HG03354 (cell line): ENCODE measurements around the gene KIAA1328.

Experiments
- ATAC-seq: cut with Tn5 transposase; IDR thresholded peaks from one replicate; pipeline ENCODE4 v1.9.1; 2021; ENCODE audit warnings: mild to moderate bottlenecking; ENCODE audit not compliant: unreplicated experiment, poor library complexity, severe bottlenecking

The KIAA1328 gene

DNA sequence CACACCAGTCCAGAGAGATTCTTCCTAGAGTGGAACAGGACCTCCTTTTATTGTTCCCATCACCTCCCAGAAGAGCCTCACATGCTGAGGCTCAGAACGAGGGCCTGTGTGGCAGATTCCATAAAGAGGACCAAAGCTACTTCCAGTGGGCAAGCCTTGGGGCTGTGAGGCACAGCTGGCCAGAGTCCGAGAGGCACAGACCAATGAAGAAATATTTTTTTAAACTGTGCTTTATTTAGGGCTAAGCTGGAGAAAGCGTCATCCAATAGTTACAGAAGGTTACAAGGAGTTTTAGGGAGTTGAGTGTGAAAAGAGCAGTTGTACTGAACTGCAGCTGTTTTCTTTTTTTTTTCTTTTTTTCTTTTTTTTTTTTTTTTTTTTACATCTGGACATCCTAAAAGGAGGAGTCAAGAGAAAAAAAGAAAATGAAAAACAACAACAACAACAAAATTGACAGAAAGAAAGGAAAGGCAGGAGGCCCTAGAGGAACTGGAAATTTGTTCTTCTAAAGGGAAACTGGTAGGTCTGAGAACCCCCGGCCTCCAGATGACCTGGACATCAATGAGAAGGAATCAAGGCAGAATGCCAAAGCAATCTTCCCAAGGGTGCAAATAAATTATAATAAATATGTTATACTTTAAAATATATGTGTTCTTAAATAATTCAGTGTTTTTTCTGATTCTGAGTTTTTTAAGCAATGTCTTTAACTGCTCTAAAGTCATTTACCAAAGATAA is 414.1 kb downstream of the KIAA1328 start:
- ATAC-seq, result no peak

DNA sequence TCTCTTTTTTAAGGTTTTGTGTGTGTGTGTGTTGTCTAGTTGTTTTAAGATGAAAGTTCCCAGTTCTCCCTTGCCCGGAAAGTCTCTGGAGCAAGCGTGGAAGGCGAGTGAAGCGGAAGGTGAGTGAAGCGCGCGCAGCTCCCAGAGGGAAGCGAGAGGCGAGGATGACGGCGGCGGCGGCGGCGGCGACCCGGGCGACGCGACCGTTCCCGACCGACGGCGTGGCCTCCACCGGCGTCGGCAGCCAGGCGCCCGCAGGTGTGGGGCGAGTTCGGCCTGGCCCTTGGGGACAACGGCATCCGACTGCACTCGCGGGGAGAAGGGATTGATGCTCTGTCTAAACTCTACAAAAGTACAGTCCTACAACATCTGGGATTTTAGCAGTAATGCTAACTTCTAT is 414.8 kb downstream of the KIAA1328 start:
- no peak for ATAC-seq

DNA sequence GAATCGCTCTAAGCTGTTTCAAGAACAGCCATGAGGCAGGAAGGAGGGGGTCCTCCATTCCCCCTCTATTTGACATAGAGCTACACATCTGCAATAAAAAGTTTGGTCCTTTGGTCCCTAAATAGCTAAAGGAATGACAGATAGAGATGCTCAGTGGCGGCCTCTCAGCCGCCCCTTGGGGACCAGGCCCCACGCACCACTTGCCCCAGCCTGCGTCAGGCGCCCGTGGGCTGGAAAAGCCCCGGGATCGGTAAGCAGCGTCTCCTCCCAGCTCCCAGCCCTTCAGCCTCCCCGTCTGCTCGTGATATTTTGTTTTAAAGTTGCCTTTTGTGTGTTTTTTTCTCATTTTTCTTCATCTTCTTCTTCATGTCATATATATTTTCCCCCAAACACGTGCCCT is 415.7 kb downstream of the KIAA1328 start:
- ATAC-seq, result no peak

DNA sequence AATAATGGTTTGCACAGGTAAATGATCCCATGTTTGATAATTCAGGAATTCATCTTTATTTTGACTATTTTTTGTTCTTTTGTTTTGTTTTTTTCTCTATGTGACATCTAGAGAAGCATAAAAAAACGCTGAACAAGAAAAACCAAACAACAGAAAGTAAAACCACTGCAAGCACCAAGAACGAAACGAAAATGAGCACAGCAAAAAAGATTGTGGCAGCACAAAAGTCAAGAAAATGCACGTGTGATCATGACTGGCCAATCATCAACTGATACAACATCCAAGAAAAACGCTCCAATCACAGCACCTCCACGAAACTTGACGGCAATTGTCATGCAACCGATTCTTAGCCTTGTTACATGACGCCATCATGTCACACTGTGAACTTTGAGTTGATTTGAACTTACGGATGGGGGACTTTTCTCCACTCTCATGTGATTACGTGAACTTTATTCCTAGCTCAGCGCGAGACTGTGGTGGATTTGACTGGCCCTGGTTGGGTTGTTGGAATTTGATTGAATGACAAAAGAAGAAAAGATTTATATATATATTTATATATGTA is 417.9 kb downstream of the KIAA1328 start:
- ATAC-seq, result no peak

DNA sequence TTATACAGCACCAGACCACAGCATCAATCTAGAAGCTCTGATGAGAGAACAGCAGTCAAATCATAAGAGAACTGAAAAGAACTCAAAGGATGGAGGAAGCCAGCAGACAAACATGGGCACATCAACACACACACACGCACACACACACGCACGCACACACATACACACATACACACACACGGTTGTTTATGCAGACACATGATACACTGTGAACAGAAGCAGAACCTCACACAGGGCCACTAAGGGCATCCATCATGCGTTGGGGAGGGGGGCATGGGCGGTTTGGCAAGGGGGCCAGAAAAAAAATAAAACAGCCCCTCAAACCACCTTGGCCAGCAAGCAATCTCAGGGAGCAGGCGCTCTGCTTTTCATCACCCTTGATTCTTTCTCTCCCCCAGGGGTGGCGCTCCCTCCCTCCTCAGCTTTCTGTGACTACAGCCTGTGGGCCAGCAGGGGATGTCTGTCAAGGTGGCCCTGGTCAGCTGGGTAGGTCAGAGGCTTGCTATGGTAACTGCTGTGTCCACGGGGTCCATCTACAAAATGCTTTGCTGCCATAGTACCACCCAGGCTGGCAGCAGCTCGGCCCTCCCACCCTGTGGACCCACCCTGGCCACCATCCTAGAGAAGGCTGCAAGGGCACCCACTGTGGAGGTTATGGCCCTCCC is 418.7 kb downstream of the KIAA1328 start:
- no peak for ATAC-seq

DNA sequence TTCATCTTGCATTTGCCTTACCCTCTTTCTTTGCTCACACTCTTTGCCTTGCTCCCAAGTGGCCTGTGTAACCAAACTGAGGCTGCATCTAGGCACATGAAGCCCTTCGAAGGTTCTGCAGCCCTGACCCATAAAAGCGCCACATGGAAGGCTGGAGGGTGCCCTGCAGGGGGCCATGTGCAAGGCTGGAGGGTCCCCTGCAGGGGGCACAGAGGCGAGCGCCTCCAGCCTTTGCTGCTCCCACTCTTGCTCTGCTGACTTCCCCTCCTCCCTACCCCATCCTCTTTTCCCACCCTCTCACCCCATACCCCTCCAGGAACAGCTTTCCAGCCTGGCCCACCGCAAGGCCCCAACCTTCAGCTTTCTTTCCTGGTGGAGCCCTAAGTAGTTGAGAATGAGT is 419.4 kb downstream of the KIAA1328 start:
- ATAC-seq, result no peak

DNA sequence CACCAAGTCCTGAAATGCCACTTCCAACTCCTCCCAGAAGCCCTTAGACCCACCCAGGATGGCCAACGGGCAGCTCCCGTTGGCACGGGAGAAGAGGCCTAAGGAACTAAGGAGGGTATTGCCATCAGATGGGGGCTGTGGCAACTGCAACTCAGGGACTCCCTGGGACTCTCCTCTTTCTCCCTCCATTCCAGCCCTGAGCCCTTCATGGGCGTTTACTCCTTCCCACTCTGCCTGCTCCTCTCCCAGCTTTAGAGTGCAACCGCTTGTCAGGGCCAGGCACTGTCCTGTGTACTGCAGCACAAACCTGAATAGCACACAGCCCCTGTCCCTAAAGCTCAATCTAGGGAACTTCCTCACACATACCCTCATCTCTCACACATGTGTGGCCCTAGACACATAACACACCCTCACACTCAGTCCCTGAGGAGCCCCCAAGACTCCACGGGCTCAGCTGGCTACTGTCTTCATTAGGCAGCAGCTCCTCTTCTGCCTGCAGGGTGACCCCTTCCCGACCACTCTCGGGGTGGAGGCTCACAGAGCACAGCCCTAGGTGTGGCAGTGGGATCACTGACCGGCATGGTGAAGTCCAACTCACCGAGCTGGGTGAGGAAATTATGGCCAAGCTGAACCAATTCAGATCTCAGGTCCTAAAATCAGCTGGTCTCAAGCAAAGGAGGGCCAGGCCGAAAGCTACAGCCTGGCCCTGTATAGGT is 420.4 kb downstream of the KIAA1328 start:
- ATAC-seq, result no peak

DNA sequence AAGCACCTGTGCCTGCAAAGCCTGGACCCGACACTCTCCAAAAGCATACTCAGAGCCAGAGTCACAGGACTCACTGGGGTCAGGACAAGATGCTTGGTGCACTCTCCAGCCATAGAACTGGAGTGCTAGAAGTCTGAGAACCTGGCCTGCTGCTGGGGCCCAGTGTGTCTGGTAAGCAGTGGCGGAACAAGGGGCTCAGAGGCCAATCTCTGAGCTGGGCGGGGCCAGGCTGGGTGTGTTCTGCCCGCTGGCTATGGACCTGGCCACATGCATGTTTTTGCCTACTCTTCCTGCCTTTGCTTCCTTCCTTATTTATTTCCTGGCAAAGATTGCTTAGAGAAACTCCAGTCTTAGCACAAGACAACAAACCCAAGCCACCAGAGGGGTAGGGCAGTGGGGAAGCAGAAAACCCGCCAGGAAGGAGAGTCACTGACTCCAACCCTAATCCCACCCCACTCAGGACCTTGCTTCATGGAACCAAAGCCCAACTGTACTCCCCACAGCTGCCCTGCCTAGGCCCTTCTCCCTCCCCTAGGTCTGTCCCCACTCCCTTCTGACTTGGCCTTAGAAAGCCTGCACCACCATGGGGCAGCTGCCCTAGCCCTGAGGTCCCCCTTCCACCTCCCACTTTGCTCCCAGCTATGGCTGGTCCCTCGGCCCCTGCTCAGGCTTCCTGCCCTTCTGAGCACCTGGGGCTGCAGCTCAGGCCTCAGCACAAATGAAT is 421.1 kb downstream of the KIAA1328 start:
- no peak for ATAC-seq

DNA sequence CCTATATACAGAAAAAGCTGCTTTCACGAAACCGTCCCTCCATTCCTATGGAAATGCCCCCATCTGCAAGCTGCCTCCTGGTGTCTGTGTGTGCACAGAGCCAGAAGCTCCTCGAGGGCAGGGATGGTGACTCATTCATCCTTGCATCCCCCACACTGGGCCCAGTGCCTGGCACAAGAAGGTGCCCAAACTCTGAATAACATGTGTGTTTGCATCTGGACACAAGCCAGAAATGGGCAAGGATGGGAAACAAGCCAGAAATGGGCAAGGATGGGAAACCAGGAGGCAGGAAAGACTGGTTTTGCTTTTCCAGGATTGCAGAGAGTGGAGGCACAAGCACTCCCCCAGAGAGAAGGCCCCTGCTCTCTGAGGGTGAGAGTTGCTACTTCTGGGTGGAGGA is 422.8 kb downstream of the KIAA1328 start:
- no peak for ATAC-seq

DNA sequence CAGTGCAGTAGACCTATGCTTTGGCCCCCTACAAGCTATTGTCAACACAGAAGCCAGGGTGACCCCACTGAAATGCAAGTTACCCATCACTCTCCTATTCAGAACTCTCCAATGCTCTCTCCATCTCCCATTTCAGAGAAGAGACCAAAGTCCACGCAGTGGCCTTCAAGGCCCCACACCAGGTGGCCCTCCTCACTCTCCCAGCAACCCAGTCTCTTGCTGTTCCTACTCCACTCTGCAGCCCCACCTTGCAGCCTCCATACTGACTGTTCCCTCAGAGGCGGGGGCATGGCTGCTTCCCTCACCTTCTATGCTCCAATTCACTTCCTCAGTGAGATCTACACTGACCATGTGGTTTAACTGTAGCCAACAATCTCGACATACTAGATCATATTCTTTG is 423.4 kb downstream of the KIAA1328 start:
- no peak for ATAC-seq

DNA sequence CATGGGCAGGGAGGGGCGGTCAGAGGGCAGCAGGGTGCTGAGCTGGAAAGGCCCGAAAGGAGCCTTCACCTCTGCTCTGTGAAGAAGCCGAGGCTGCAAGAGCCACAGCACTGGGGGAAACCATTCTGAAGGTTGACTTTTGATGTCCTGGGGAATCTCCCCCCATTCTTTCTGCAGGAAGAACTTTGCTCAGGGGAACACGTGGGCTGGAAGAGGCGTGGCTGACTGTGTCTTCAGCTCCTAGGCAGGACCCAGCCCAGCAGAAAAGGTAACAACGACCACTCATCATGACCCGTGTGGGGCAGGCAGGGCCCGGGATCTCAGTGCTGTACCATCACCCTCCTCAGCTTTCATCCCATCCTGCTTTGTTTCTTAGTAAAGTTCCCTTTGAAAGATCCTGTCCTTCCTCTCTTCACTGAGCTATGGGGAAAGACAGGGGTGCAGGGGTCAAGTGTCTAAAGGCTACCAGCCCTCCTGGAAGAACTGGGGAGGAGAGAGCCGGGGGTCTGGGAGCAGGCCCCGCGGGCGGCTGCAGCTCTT is 424.0 kb downstream of the KIAA1328 start:
- ATAC-seq, result no peak

DNA sequence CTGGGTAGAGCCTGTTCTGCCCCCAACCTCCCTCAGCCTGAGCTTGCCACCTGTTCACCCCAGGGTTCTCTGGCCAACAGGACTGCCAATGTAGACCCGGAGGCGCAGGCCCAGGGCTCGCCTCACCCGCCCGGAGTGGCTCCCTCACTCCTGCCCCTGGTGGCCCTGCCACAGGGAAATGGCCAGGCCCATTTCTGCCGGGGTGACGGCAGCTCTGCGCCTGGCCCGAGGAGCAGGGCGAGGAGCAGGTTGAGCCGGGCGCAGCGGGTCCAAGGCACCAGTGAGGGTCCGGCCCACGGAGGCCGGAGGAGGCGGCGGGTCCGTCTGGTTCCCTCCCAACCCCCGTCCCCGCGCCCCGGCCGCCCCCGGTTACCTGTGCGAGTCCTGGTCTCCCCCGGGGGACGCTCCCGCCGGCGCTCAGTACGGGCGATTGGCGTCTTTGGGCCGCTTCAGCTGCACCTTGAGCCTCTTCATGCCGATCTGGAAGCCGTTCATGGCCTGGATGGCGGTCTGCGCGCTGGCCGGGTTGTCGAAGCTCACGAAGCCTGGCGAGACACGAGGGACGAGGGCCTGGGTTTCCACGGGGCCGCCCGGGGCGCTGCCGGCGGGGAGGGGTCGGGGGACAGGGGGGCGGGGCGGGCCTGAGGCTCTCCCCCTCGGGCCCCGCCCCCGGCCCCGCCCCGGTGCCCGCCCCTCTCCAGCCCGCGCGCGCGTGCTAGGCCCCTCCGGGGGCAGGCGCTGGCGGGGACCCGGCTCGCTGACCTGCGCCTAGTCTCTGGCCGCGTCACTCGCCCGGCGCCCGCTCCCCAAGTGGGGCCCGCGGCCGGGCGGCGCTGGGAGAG is 424.7 kb downstream of the KIAA1328 start:
- no peak for ATAC-seq

DNA sequence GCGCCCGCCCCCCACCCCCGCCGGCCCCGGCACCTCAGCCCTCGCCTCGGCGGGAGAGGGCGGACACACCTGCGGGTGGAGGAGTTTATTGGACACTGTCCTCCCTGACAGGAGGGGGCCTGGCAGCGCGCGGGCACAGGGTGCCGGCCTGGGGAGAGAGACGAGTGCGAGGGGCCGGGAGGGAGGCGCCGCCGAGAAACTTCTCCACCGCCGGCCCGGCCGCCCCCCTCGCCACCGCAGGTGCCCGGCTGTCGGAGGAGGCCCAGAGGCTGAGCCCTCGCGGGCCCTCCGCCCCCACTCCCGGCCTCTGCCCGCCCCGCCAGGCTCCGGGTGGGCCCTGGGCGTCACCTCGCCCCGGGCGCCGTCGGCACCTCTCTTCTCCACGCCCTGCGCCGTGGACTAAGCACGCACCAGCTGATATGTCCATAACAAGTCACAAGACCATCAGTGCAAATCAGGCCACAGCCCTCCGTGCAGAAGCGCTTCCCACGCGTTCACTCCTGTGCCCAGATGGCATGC is 425.4 kb downstream of the KIAA1328 start:
- no peak for ATAC-seq

DNA sequence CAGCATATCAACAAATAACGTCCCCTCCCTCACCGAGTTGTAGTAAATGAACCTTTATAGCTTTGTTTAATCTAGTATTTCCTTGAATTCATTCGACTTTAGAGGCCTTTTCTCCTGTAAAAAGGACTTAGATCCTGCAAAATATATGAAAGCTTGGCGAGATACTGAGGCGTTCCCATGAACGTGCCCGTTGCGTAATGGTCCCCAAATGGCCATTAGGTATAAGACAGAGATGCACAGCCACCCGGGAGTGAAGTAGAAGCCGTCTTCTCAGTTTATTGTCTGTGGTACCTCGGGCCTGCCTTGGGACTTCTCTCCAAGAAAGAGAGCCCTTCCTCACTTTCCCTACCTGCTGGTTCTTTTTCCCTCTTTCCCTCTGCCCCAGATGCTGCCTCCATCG is 426.0 kb downstream of the KIAA1328 start:
- ATAC-seq, result no peak

DNA sequence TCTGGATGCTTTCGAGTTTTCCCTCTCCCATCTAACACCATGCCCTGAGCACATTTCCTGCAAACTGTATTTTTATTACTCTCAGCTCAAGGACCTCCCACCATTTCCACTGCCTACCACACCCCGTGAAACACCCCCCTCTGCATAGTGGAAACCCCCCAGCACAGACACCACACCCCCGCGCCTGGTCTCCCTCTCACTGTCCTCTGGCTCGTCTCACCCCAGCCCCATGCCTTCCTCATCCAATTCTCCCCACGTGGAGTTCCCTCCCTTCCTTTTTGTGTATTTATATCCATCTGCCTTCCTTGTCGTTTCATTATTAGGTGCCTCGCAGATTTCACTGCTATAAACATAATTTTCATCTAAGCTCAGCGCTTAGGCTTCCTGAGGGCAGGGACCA is 429.2 kb downstream of the KIAA1328 start:
- ATAC-seq, result no peak

DNA sequence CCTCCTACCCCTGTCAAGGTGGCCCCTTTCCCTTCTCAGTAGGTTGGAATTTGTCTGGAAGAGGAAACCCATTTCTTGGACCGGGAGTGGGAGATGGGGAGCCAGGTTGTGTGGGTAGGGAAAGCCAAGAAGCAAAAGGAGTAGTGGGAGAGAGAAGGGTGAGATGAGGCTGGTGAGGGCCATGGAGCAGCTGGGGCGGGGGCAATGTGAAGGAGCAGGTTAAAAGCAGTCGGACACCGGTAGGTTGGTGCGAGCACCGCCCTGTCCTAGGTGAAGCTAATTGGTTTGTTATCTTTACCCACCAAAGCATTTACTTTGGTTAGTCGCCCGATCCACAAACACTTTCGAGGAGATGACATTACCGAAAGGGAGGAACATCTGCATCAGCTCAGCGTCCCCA is 429.9 kb downstream of the KIAA1328 start:
- ATAC-seq, result no peak

DNA sequence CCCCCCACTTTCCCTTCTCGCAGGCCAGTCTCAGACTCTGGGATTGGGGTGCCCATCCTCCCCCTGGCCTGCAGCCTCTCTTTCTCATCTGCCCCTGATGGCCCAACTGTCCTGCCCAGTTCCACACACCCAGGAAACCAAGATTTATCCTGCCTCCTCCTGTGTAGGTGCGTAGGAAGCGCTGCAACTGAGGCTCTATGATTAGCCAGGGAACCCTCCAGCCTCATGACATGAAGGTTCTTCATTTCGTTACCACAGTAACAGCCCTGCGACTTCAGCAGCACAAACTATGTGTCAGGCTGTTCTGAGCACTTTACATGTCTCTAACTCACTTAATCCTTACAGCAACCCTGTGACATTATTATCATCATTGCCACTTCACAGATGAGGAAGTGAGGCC is 430.8 kb downstream of the KIAA1328 start:
- no peak for ATAC-seq

DNA sequence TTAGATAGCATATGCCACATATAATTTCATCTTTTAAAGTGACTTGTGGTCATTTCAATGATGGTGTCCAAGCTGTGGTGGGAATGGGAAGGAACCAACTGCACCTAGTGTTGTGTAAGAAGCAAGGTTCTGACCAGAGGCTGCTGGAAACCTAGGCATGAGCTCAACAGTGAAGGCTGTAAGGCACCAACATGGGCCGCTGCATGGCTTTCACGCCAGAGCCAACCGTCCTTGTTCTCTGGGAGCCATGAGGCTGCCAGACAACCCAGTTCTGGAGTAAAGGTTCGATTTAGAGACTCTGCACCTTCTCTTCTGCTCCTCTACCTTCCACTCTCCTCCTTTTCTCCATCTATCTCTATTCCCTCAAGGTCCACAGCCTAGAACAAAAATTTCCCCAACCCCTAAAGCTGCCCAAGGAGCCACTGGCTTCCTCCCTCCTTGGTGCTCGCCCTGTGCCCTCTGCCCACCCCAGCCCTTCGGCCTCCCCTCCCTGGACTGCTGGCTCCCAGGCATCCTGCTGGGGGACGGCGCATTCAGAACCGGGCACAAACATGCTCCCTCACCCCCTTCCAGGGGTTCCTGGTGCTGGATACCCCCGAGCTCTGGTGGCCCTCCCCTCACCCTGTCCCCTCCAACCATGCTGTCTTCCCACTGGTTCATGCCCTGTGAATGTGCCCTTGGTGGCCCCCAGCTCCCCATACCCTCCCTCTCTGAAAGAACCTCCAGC is 431.6 kb downstream of the KIAA1328 start:
- ATAC-seq, result no peak
